Anterior cingulate cortex (tissue), 58 donors: ENCODE results near the gene SLC4A9.
"Not testable (repeated sequence)": the region's sequence is repeated elsewhere in the genome, so short reads cannot be mapped to it uniquely, and the experiment has no call there.

Experiments used
- DNase-seq, 58 donors: peaks; one replicate each; lab custom pipeline; 2025; lab: John Stamatoyannopoulos, UW

The SLC4A9 gene

DNA sequence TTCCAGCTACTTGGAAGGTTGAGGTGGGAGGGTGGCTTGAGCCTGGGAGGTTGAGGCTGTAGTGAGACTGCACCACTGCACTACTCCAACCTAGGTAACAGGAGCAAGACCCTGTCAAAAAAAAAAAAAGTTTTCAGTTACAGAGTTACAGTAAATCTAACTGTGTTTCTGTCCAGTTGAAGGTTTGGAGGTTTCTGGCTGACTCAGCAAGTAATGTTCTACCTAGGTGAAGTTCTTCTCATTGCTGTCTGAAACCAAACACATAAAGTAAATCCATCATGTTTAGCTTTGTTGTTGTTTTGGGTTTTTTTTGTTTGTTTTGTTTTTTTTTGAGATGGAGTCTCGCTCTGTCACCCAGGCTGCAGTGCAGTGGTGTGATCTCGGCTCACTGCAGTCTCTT is 33.7 kb downstream of the SLC4A9 start:
- no peak for DNase-seq

DNA sequence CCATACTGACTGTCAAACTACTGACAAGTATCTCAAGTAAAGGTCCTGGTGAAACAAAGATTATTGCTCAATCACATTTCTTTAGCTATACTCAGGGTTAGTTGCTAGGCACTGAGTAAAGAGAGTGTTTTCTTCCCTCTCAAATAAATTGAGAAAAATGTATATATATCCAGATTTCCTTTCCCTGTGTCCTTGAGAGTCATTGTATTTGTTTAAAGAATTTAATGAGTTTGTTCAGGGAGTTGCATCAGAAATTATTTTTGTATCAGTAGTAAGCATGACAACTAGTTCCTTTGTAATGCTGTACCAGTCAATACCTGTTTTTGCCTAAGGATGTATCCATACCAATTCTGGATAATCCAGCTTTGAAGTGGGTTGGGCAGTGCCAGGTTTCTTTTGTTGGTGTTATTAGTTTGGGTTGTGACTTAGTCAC is 38.4 kb downstream of the SLC4A9 start:
- no peak for DNase-seq

DNA sequence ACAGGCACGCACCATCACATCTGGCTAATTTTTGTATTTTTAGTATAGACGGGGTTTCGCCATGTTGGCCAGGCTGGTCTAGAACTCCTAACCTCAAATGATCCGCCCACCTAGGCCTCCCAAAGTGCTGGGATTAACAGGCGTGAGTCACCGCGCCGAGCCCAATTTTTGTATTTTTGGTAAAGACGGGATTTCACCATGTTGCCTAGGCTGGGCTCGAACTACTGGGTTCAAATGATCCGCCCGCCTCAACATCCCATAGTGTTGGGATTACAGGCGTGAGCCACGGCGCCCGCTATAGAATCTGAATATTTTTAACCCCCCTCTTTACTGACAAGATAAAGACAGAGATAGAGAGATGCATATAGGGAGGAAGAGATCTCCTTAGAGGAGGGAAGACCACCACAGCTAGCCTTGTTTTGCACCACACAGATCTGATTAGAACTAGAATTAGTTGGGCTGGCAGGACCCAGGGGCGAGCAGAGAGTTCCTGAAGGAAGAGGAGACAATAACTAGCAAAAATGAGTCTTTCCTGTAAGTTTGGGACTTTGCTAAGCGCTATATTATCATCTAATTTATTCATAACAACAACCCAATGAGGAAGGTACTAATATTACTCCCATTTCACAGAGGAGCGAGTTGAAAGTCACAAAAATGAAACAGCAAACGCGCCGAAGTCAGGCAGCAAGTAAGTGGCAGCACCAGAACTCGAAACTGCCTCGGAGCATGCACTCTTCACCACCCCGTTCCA is 40.2 kb downstream of the SLC4A9 start:
- no peak for DNase-seq

DNA sequence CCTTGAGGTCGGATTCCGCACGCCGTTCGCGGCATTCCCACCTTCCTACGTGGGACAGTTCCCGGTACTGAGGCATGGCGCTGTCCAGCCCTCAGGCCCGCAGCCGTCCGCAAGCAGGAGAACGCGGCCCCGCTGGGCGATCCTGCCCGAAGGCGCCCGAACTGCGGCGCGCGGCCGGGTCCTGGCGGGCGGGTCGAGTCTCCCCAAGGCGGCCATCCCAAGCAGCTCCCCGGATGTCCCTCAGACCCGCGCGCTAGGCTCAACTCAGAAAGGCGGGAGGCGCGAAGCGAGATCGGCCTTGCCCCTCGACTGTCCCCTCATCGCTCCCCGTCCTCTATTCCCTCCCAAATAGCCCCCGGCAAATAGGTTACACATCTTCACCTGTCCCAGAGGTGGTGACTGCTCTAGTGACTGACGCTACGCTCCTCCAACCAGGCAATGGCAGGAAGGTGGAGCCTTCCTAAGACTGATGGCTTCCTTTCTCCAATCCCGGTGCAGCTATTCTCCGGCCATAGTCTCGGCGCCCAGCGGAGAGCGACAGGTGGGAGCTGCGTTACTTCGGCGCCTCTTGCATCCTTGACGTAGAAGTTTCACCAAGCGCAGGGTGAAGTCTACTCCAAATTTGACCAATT is 40.9 kb downstream of the SLC4A9 start:
- peak; percentile 77 to 99 (median 94) for DNase-seq

DNA sequence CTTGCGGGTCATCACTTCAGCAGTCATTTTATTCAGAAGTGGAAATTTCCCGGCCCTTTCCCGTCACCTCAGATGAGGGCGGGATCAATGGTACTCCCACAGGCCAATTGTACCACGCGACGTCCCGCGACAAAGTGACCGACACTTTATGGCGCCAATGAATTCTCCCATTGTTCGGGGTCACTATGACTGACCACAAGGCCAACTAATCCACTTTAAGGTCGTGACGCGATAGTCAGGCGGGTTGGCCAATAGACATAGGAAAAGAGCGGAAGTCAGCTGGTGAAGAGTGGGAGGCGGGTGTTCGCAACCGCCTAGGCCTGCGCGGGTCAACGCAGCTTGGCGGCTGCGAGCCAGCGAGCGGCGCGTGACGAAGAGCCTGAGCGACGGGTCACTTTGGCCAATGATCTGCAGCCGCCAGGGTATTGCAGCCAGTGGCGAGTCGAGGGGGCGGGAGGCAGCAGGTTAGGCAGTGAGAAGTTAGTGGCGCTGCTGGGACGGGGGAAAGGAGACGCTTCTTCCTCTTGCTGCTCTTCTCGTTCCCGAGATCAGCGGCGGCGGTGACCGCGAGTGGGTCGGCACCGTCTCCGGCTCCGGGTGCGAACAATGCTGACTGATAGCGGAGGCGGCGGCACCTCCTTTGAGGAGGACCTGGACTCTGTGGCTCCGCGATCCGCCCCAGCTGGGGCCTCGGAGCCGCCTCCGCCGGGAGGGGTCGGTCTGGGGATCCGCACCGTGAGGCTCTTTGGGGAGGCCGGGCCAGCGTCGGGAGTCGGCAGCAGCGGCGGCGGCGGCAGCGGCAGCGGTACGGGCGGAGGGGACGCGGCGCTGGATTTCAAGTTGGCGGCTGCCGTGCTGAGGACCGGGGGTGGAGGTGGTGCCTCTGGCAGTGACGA is 41.6 kb downstream of the SLC4A9 start, which contains the start of gene ANKHD1:
Gene ANKHD1, plus strand, starts transcription at position 472 of the 896 bp plus-strand sequence. Its CDS starts 135 bp downstream, at position 607.
- peak; percentile 78 to 100 (median 99) for DNase-seq

DNA sequence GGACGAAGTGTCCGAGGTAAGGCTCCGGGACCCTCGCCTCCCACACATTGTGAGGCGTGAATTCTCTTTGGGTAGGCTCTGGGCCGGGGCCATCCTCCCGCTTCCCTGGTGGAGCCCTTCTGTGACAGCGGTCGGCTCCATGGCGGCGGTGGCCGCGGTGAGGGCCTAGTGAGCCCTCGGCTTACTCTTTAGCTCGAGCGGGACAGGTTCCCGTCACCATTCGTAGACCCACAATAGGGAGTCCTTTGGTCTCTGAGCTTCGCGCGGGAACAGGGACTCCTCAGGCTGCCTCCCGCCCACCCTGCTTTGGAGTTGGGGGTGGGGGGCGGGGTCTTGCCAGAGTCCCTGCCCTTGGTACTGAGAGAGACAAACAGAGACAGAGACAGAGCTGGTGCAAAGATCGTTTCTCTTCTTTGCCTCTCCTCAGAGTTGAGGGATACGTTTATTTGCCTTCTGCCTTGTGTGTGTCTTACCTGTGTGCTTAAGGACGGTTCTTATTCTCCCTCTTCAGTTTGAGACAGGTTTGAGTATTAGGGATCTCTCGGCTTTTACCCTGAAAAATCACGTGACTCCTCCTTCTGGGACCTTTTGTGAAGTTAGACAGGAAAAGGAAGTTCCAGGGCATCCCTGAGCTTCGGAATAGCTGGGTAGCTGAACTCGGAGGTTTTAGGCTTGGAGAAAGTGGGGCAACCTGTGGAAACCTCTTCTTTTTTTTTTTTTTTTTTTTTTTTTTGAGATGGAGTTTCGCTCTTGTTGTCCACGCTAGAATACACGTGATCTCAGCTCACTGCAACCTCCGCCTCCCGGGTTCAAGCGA is 42.5 kb downstream of the SLC4A9 start:
- peak in 30 of 58 donors; percentile 5 to 53 (median 27) for DNase-seq

DNA sequence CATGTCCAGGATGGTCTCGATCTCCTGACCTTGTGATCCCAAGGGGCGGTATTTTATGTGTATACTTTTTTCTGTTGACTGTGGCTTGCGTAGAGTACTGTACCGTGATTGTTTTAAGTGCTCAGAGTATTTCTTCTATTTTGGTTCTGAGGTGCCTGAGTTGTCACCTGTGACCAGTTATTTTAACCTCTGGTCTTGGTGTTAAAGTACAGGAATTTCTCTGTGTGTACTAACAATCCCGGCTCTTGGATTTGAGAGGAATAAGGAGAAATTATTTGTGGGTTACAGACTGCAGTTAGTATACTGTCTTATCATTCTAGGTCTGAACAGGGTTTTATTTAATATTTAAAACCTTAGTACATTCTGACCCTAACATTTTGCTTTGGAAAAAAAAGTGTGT is 43.6 kb downstream of the SLC4A9 start:
- no peak for DNase-seq

DNA sequence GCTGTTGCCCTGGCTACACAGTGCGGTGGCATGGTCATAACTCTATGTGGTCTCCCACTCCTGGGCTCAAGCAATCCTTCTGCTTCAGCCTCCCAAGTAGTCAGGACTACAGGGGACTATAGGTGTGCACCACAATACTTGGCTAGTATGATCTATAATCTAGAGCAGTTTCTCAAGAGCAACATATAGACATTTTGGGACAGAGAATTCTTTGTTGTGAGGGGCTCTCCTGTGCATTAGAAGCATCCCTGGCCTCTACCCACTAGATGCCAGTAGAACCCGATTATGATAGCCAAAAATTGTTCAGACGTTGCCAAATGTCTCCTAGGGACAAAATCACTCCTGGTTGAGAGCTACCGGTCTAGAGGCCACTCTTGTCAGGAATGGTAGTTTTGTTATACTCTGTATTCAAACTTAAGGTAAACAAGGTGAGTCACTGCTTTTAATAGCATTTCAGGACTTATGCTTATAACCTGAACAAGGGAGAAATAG is 48.8 kb downstream of the SLC4A9 start:
- DNase-seq: no peak

DNA sequence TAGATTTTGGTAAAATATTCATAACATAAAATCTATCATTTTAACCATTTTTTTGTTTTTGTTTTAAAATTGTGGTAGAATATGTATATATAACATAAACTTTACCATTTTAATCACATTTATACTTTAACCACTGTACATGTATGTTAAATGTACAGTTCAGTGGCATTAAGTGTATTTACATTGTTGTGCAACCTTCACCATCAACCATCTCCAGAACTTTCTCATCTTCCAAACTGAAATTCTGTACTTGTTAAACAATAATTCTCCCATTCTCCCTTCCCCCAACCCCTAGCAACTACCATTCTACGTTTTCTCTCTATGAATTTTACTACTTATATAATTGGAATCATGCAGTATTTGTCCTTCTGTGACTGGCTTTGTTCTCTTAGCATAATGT is 53.2 kb downstream of the SLC4A9 start:
- DNase-seq: no peak

DNA sequence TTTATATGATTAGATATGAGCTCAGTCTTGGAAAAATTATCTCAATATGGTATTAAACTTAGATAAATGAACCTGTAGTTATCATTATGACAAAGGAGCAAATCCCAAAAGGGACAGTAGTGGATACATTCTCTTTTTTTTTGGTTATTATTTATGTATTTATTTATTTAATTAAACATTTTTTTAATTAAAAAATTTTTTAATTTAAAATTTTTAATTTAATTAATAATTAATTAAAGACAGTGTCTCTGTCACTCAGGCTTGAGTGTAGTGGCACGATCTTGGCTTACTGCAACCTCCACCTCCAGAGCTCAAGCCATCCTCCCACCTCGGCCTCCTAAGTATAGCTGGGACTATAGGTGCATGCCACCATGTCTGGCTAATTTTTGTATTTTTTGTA is 57.2 kb downstream of the SLC4A9 start:
- DNase-seq: no peak

DNA sequence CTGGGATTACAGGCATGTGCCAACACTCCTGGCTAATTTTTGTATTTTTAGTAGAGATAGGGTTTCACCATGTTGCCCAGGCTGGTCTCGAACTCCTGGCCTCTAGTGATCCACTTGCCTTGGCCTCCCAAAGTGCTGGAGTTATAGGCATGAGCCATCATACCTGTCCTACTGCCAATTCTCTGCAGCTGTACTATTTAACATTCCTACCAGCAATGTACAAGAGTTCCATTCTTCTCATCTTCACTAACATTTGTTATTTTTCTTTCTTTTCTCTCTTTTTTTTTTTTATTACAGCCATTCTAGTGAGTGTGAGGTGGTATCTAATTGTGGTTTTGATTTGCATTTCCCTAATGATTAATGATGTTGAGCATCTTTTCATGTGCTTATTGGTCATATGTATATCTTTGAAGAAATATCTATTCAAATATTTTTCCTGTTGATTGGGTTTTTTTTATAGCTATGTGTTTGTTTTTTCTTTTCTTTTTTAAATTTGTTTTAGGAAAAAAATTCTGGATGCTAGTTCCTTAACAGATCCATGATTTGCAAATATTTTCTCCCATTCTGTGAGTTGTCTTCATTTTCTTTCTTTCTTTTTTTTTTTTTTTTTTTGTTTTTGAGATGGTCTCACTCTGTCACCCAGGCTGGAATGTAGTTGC is 59.0 kb downstream of the SLC4A9 start:
- DNase-seq: no peak

DNA sequence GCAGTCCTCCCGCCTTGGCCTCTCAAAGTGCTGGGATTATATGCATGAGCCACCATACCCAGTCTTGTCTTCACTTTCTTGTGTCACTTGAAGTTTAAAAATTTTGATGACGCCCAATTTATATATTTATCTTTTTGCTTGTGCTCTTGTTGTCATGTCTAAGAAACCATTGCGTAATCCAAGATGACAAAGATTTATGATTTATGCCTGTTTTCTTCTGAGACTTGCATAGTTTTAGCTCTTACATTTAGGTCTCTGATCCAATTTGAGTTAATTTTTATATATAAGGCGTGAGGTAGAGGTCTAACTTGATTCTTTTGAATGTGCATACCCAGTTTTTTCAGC is 60.2 kb downstream of the SLC4A9 start:
- DNase-seq: no peak

DNA sequence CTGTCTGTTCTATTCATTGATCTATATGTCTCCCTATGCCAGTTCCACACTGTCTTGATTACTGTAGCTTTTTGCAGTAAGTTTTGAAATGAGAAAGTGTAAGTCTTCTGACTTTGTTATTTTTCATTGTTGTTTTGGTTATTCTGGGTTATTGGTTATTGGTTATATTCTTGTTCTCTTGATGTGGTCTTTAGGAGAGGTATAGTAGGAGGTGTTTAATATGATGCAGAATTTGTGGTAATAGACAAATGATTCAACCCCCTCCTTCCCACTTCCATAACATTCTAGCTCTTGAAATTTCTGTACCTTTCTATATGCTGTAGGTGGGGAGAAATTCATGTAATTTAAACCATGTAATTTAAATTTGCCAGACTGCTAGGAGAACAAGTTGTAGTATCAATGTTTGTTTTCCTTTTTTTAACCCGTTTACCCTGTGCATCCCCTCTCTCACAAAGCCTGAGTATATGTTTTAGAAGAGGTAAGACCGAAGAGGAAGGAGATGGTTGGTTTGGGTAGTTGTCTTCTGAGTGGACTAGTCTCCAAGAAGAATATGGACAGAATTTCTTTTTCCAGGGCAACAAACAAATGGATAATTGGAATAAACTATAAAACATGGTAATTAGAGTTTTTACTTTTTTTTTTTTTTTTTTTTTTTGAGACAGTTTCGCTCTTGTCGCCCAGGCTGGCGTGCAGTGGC is 60.8 kb downstream of the SLC4A9 start:
- no peak for DNase-seq

DNA sequence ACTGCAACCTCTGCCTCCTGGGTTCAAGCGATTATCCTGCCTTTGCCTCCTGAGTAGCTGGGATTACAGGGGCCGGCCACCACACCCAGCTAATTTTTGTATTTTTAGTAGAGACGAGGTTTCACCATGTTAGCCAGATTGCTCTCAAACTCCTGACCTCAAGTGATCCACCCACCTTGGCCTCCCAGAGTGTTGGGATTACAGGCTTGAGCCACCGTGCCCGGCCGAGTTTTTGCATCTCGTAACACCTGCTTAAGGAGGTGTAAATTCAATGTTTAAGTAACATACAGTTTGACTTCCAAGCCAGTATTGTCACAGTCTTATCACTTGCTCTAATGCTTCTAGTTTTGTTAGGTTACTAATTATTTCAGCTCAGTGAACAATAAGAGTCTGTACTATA is 61.4 kb downstream of the SLC4A9 start:
- not testable (repeated sequence) for DNase-seq

DNA sequence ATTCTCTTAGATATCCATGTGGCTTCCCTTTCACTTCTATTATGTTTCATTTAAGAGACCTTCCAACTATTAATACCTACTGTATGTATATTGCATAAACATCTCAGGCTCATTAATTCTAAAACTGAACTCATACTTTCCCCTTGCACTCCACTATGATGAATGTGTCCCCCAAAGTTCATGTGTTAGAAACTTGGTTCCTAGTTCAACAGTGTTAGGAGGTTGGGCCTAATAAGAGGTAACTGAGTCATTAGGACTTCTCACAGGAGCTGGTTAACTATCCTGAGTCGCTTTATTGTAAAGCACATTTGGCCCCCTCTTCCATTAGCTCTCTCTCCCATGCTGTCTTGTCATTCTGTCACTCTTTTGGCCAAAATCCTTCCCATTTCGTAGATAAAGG is 63.6 kb downstream of the SLC4A9 start:
- no peak for DNase-seq

DNA sequence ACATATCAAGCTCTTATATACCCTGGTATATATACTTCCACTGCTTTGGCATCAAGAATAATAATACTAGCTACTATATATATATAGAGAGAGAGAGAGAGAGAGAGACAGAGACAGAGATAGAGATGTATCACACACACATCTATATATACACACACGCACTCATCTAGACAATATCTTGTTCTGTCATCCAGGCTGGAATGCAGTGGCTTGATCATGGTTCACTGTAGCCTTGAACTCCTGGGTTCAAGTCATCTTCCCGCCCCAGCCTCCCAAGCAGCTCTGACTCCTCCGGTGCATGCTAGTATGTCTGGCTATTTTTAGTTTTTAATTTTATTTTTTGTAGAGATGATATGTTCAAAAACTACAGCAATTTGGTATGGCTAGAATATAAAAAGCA is 64.1 kb downstream of the SLC4A9 start:
- DNase-seq: no peak
